ENCODE data around the gene CPNE4.

DNA sequence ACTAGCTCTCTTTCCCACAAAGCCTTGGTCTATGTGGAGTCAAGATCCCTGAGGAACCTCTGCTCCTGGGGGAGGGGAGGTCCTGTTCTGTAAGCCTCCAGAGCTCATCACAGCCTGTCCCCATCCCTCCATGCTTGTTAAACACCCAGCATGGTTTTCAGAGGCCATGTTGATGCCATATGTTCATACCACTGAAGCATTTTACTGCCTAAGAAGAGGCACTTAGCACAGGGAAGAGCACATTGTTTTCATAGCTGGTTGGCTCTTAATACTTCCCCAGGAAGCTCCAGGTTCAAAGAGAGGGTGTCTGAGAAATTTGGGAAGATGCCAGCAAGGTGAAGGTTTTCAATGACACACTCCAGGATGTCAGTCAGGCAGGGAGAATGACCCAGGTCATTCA lies 25.6 kb downstream of the CPNE4 start:
- TF ChIP-seq ZNF274 (IDR thresholded peaks at IDR 0.05; ENCODE audit: low read depth, low read length) = no peak
- TF ChIP-seq YY1 (IDR thresholded peaks at IDR 0.05; ENCODE audit: insufficient read depth, insufficient read length) = no peak
